GM18867 (cell line): ENCODE data around the gene CERS6.
A peak's percentile ranks its signal among the peaks of the same experiment; 100 is the strongest.

ENCODE experiments used
- ATAC-seq: cut with Tn5 transposase; IDR thresholded peaks from one replicate; pipeline ENCODE4 v1.9.1; 2021; ENCODE audit warnings: mild to moderate bottlenecking, moderate library complexity; ENCODE audit not compliant: unreplicated experiment

The CERS6 gene

DNA sequence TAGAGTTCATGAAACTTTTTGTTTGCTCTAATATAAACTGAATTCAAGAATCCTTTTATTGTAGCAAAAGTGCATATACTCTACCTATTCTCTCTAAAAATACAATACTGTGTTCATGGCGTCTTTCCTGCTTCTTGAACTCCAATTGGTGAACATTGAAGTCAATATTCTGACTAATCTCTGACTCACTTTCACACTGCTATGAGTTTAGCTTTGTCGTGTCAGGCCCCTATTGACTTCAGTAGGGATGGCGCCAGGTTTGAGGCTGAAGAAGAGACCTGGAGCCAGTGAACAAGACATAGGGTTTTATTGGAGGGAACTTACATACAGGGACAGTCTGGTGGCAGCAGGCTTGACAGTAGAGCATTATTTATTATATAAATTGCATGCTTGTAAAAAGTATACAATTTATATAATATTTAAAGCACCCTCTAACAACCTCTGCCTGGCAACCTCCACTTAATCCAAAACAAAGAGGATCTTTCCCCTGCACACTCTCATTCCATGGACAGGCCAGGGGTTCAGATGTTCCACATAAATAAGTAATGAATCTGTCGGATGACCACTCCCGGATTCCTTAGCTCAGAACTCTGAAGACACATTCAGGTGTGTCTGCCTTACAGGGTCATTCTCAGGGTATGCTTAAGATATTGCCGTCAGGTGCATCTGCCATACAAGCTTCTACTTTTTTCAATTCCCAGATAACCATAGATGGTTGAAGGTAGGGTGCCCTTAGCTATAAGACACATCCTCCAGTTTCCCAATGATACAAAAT lies 141.0 kb downstream of the CERS6 start:
- ATAC-seq, result no peak

DNA sequence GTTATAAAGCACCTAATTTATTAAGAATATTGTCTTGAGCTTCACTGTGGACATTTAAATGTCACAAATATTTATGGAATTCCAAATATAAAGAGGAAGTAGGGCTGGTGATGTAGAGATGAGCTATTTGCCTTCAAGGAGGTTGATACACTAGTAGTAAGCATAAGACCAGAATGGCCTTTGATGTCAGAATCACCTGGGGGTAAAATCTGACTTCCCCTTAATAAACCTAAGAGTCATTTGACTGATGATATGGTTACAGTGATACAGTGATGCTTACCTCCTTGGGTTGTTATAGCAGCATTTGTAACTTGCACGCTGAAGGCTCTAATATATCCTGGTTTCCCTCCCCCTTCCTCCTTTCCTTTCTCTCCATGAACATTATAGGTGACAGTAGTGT lies 143.7 kb downstream of the CERS6 start:
- ATAC-seq, result no peak

DNA sequence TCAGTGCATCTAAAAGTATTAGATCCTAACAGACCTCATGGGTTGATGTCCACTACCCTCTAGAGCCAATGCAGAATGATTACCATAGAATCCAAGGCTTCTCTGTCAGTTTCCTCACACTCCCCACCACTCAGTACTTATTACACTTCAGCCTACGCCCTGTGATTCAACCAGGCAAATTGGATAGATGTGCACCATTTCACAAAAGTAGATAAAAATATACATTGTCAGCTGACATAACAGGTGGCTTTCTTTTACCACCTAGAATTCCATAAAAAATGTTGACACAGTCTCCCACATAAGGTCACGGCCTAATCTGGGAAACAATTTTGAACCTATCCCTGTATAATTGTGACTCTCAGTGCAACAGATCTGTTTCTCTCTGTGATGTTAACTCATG lies 144.9 kb downstream of the CERS6 start:
- no peak for ATAC-seq

DNA sequence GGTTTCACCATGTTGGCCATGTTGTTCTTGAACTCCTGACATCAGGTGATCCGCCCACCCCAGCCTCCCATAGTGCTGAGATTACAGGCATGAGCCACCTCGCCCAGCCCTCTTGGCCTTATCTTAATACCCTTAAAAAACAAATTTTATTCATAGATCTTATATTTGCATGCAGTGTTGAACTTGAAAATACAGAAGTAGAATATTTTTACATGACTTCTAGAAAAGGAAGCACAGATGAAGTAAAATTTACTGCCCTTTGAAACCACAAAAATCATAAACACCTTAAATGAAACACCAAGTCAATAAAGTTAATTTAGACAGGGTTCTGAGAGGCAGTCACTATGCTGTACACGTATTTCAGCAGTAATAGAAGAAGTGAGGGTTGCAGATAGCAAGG lies 145.7 kb downstream of the CERS6 start:
- ATAC-seq, result peak; percentile 78

DNA sequence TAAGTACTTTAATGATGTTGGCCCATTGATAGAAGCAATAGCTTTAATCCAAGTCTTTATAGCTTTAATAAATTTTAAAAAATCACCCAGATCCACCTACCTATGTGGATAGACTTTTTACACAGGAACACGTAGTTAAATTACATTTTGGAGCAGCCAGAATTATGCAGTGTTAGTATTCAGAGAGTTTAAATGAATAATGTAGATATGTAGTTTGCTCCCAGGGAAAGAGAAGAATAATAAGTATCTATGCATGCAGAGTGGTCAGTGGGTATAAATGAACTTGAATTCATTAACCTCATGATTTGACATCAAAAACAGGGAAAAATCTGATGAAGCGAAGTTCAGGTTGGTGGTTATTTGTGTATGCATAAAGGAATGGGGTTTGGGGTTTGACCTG lies 146.3 kb downstream of the CERS6 start:
- no peak for ATAC-seq

DNA sequence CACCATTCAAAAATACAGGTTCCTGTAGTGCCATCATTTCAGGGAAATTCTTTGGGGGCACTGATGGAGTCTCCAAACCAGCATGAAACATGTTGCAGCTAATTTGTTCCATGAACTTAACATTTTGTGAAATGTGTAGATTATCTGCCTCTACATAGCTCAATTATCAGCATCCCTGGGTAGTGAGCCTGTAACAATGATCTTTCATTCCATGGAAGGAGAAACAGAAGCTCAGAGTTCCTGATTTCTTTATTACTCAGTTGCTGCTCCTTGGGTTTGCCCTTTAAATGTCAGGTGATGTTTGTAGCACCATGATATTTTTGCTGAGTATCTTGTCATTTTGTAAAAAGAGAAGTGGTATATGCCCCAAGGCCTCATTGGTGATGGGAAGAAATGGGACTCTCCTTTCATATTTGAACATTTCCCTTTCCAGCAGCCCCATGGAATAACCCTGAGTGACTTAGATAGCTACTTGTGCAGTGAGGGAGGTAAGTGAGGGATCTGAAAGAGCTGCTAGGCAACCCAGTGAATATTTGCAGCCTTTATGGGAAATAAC lies 146.9 kb downstream of the CERS6 start:
- no peak for ATAC-seq

DNA sequence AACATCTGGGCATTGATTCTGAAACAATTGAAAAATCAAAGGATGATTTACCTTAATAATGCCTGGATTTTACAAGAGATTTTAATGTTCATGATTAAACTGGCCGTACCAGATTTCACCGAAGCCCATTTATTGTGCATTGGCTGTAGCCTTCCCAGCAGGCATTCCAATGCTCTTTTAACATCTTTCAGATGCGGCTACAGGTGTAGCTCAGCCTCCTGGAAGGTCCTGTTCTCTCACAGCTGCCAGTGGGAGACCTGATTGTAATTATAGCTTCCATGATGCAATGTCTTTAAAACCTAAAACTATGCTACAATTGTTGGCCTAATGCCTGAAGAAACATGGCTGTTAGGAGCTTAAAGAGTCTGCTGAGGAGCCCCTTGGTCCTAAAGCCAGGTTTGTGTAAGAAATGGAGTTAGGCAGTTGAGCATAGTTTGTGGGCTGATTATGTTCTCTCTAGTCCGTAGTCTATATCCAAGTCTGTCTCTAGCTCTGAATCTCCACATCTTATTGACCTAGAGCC lies 147.4 kb downstream of the CERS6 start:
- no peak for ATAC-seq

DNA sequence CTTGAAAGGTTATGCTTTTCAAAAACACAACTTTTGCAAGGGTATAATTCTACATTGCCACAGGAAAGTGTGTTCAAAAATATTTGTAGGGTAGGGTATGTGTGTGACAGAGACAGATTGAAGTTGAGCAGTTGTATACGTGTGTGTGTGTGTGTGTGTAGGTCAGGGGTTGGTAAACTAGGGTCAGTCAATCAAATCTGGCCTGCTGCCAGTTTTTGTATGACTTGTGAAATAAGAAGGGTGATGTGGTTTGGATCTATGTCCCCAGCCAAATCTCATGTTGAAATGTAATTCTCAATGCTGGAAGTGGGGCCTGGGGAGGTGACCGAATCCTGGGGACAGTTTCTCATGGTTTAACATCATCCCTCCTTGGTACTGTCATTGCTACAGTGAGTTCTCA lies 148.2 kb downstream of the CERS6 start:
- ATAC-seq, result no peak

DNA sequence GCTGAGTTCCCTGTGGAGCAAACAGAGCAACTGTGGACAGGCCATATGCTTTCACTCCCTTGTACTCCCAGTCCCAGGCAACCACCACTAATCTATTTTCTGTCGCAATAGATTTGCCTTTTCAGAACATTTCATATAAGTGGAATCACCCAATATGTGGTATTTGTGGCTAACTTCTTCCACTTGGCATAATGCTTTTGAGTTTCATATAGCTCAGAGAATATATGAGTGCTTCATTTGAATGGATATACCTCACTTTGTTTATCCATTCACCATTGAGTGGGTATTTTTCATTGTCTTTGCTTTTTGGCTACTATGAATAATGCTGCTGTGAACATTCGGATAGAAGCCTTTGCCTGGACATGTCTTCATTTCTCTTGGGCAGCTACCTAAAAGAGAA lies 151.9 kb downstream of the CERS6 start:
- no peak for ATAC-seq

DNA sequence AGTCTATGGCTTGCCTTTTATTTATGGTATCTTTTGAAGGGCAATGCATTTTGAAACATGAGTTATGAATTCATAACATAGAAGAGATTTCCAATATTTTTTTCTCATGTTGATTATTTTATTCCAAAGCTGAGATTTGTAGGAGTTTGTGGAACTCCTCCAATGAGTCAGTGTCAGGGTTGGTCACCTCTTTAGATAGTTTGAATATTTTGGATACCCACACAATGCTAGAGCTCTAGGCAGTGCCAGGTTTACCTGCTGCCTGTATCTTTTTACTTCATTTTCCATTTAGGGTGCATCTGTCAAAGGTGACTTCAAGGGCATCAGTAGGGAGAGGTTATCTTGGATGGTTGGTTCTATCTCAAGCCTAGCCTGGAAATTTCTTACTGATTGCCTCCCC lies 152.7 kb downstream of the CERS6 start:
- ATAC-seq, result no peak

DNA sequence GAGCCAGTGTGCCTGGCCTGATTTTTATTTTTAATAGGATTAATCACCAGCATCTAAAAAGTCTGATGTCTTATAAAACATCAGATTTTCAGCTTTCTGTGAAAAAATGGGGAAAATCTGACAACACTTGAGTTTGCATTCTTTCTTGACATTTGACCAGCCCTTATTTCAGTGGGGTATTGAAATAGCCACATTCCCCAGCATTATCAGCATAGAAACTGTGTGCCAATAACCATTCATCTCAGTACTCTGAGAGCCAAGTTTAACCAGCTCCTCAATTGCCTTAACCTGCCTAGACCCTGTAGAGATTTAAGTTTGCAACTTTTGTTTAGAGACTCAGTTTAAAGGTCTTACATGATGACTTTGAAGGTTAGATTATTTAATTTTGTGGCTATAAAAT lies 155.0 kb downstream of the CERS6 start:
- no peak for ATAC-seq

DNA sequence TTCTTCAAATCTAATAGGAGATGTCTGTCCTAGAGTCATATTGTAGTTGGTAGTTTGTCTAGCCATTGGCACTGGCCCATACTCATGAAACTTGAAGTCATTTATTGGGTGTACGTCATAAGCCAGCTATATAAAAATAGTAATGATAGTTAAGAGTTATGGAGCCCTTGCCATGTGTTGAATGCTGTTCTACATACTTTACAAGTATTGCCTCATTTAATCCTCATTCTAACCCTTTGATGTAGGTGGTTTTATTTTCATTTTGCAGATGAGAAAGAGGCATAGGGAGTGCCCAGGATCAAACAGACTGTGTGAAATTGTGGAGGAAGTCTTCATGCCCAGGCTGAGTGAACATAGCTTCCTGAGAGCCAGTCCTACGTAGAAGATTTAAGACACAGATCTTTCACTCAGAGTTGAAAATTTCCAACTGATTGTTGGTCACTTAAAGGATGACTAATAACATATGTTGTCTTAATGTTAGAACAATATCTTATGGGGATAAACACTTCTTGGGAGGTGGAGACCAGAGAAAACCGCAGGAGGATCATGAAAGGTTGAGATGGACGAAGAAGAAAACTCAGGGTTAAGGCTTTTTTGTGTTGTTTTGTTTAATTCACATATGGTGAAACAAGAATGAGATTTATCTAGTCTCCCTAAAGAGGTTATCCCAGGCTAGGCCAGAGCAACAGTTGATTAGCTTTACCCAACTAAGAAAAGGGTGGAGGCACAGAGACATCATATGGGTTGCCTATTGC lies 156.0 kb downstream of the CERS6 start:
- ATAC-seq, result no peak

DNA sequence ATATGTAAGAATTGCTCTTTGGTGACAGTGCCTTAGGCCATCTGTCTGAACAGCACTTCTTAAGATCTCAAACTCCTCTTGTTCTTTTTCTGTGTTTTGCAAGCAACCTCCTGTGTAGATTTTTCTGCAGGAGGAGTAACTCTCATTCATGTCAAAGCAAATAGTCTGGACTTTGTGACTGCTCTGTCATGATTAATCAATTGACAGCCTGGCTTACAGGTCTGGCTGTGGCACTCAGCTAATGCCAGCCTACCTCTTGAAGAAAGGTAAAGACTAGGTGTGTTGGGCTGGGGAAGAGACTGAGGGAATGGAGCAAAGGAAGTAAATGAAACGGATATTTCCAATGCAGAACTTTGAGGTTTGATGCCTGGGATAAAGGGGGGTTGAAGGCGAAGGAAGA lies 156.6 kb downstream of the CERS6 start:
- no peak for ATAC-seq

DNA sequence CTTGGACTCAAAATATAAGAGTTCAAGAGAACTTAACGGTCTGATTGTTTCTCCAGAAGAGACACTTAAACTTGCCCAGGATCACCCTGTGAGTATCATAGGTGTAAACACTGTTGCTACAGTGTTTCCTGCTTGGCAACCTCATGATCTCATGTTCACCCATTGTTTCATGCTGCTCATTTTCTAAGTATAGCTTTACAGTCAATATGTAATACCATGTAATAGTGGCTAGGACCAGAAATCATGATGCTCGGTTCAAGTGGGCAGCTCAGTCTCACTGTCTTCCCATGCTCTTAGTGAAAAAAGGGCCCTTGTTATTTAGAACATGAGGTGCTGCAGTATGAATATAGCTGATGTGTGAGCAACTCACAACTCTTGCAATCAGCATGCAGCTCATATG lies 157.5 kb downstream of the CERS6 start:
- no peak for ATAC-seq

DNA sequence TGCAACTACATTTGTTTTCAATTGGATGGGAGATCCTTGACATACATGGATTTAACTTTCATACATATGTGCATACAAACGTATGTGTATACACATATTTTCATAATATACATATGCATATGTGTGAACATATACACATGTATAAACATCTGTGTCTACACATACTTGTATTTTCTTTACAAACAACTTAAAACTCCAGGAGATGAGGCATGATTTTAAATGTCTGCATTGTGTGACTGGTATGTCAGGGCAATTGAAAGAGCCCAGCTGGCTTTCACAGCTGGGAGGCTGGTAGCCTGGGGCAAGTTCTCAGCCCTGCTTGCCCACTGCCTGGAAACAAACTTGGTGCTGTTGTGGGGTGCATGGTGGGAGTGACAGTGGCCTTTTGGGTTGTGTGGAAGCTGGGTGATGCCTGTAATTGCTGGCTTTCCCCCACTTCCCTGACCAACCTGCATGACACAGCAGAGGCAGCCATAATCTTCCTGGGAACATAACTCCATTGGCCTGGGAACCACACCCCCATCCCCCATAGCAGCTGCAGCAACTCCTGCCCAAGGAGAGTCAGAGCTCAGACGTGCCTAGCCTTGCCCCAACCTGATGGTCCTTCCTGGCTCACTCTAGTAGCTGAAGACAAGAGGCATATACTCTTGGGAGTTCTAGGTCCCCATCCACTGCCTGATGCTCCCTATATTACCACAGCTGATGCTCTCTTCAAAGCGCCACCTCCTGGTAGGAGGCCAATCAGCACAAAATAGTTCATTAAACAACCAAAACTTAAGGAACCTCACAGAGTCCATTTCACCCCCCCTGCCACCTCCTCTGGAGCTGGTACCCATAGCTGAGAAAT lies 158.3 kb downstream of the CERS6 start:
- no peak for ATAC-seq

DNA sequence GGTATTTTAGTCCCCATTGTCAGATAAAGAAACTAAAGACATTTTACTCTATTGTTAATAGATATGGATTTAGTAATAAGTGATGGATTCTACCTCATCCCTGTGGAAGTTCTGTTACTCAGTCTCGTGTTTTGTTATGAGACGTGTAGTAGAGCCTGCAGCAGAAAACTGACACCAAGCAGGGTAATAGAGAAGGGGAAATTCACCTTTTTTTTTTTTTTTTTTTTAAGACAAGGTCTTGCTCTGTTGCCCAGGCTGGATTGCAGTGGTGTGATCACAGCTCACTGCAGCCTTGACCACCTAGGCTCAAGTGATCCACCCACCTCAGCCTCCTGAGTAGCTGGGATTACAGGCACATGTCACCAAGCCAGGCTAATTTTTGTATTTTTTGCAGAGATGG lies 164.5 kb downstream of the CERS6 start:
- no peak for ATAC-seq

DNA sequence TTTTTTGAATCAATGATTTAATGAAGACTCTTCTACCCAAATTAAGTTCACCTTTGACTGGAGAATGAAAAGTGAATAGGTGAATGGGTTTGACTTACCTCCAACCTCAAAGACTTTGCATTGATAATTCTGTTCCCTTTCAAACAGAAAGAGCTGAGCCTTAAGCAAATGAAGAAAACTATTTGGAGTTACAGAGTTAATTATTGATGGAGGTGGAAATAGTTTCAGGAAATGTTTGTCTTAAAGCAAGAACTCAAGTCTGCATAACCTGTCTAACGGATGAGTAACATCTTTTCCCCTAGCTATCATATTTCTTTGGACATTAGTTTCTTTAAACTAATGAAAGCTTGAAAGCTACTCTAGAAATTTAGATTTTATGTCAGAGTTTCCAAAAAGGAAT lies 166.5 kb downstream of the CERS6 start:
- no peak for ATAC-seq

DNA sequence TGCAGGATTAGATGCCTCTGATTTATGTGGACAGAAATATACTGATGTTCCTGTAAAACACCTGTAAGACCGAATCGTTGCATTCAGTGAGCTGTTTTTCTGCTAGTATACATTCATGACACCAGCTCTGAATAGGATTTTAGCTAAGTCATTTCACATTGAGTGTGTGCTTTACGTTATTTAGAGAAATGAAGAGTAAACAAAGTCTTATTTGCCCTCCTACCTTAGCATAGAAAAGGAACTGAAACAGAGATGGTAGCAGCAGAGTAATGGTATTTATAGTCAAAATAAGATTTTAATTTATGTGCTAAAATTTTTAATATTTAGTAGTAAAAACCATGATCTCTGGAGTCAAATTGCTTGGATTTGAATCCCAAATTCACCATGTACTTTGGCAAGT lies 168.0 kb downstream of the CERS6 start:
- ATAC-seq, result no peak

DNA sequence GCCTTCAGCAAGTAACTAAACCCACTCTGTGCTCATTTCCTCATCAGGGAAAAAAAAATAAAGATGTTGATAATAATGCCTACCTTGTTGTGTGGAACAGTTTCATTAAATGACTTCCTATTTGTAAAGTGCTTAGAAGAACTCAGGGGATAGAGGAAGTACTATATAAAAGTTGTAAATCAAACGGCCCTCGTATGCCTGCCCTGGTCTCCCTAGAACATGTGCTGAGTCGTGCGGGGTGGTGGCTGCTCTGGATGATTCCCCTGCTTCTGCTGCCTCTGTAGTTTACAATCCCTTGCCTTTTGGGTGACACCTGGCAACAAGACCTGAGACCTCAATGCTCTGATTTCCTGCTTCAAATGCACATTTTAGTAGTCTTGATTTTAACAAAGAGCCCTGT lies 170.0 kb downstream of the CERS6 start:
- no peak for ATAC-seq

DNA sequence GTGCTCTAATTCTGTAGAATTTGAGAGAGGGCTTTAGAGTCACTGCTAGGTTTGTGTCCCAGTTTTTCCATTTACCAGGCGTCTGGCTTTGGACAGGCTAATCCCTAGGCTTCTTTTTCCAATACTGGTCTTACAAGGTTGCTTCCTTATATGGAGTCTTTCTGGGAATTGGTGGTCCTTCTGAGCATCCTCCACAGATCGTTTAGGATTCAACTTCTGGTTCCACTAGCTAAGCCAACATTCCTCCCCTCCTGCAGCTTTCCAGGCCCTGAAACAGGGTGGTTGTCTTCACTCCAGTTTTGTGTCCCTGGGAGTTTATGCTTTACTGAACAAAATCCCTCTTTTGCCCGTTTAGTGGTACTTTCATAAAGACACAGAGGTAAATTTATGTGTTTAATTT lies 170.6 kb downstream of the CERS6 start:
- no peak for ATAC-seq

DNA sequence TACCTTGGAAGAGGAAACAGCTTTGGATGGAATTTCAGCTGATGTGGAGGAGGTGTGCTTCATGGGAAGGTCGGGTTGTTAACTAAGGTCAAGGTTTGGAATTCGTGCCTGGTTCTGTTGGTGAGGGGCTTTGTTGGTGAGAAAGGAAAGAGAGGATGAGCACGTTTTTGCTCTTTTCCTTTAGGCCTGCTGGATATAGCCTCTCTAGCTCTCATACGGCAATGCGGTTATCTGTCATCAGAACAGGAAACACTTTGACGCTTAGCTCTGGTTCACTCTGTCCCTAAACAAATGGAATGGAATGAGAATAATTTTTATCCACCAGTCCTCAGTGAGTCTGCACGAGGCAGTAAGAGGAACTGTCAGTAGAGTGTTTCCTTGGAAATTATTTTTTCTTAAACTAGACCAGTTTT lies 176.6 kb downstream of the CERS6 start:
- ATAC-seq, result no peak
